Tibial artery (tissue), 4 donors: ENCODE results near the gene TMEM150B.
A peak's percentile ranks its signal among the peaks of the same experiment; 100 is the strongest.

ENCODE experiments used
- DNase-seq, 2 donors: peaks; one replicate each; pipeline ENCODE4 v3.0.0-alpha.2; 2019
- H3K27ac ChIP-seq, 2 donors: fragments of 200-600 bp; sonication (generic) in 1 of 2; 1 replicate in 1 of 2; 2 replicates in 1 of 2; pipeline ENCODE4 v1.5.1; 2018 to 2019; ENCODE audit warnings: mild to moderate bottlenecking in 1 of 2
- H3K27me3 ChIP-seq, 2 donors: fragments of 200-600 bp; sonication (generic) in 1 of 2; one replicate each; pipeline versions ENCODE4 v1.5.1 to v1.6.0; 2016 to 2019
- H3K36me3 ChIP-seq, 3 donors: fragments of 200-600 bp; sonication (generic) in 2 of 3; one replicate each; pipeline ENCODE4 v1.5.1; 2016 to 2019; ENCODE audit warnings: mild to moderate bottlenecking in 2 of 3
- H3K4me1 ChIP-seq, 4 donors: fragments of 200-600 bp; sonication (generic) in 2 of 4; 1 replicate in 3 of 4; 2 replicates in 1 of 4; pipeline ENCODE4 v1.5.1; 2016 to 2019
- H3K4me3 ChIP-seq, 2 donors: fragments of 200-600 bp; sonication (generic) in 1 of 2; 1 replicate in 1 of 2; 2 replicates in 1 of 2; pipeline ENCODE4 v1.5.1; 2018 to 2019; ENCODE audit warnings: mild to moderate bottlenecking in 2 of 2
- H3K9me3 ChIP-seq, 3 donors: fragments of 200-600 bp; sonication (generic) in 1 of 3; one replicate each; pipeline ENCODE4 v1.5.1; 2016 to 2019
- intact Hi-C: fragments of 100-400 bp; cut with DNase I; formaldehyde crosslinking; loops from one replicate; pipeline ENCODE4 v1.15.0; 2023; ENCODE audit warnings: low total_unique reads
- TF ChIP-seq, protein P1 (sequence below), 2 experiments: fragments of 200-600 bp in 1 of 2; fragments of 450-650 bp in 1 of 2; IDR thresholded peaks; one replicate each; pipeline ENCODE4 v1.5.1; 2017 to 2019; ENCODE audit warnings: antibody characterized with exemption in 2 of 2, mild to moderate bottlenecking in 1 of 2, moderate library complexity in 1 of 2

Gene TMEM150B

DNA sequence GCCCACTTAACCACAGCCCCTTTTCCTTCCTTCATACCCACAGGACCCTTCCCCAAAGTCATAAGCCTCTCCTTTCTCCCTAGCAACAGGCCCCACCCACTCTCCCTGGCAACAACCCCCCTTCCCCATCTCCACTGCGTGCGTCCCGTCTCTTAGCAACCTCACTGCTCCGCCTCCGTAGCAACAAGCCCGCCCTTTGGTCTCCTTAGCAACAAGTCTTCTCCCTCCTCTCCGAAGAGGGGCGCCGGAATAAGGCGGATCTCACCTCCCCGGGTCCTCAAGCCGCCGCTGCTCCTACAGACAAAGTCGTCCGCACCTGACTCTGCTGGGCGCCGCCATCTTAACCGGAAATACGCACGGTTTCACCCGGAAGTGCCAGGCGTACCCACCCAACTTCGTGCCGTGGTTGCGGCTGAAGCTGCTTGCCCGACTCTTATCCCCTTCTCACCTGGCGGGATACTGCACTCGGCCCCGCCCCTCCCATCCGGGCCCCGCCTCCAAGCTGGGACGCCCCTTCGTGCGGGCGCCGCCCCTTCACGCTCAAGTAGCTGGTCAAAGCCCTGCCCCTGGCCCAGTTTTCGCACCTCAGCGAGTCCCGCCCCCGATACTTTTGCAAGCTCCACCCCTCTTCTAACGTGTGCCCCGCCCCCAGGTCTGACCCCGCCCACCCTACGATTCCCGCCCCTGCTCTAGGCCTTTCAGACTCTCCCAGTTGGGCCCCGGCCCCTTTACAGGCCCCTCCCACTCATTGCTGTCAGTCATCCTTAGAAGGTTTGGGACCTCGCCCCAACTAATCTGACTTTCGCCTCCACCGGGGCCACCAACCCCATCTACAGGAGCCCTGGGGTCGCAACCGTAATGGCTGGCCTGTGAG lies 45.1 kb downstream of the TMEM150B start, which contains the start of gene HSPBP1:
Gene HSPBP1, minus strand, starts transcription at position 341 of the 874 bp plus-strand sequence. CDS start 502 bp downstream, outside the sequence.
- peak; percentile 83 to 95 for DNase-seq
- Histone ChIP-seq H3K27ac (peak within 1 kb of the TSS; percentile 71), H3K27me3 (peaks cover 0 to 25% of the 10 kb centered on the region in 2 donors), H3K36me3 (peaks cover 0 to 28% (median 10%) of the 10 kb centered on the region in 3 donors), H3K4me3 (peak within 1 kb of the TSS; percentile 64 to 82), H3K4me1 (peaks cover 4 to 25% (median 16%) of the 10 kb centered on the region in 4 donors), H3K9me3 (no peaks in the 10 kb centered on the region)
- TF ChIP-seq, protein P1, sequence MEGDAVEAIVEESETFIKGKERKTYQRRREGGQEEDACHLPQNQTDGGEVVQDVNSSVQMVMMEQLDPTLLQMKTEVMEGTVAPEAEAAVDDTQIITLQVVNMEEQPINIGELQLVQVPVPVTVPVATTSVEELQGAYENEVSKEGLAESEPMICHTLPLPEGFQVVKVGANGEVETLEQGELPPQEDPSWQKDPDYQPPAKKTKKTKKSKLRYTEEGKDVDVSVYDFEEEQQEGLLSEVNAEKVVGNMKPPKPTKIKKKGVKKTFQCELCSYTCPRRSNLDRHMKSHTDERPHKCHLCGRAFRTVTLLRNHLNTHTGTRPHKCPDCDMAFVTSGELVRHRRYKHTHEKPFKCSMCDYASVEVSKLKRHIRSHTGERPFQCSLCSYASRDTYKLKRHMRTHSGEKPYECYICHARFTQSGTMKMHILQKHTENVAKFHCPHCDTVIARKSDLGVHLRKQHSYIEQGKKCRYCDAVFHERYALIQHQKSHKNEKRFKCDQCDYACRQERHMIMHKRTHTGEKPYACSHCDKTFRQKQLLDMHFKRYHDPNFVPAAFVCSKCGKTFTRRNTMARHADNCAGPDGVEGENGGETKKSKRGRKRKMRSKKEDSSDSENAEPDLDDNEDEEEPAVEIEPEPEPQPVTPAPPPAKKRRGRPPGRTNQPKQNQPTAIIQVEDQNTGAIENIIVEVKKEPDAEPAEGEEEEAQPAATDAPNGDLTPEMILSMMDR (IDR thresholded peaks at IDR 0.05) = no peak
- intact Hi-C loops = no loop called here

DNA sequence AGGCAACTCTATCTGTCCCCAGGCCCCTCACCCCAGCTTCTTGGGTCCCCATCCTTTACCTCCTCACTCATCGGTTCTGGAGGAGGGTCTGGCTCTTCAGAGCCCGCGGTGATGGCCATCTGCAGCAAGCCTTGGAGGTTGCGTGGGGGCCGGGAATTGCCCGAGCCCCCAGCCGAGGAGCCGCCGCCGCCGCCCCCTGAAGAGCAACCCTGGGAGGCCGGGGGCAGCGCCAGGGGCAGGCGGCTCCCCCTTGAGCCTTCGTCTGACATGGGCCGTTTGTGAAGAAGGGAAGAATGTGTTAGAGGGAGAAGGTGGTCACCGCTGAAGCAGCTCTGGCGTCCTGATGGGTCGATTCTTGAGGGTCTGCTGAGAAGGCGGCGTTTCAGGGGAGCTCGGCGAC lies 45.8 kb downstream of the TMEM150B start:
- Histone ChIP-seq H3K4me3 (peak overlapping the region; percentile 64 to 82), H3K9me3 (no peaks in the 10 kb centered on the region), H3K27ac (peak overlapping the region; percentile 71), H3K27me3 (peaks cover 0 to 18% of the 10 kb centered on the region in 2 donors), H3K36me3 (peaks cover 1 to 35% (median 17%) of the 10 kb centered on the region in 3 donors), H3K4me1 (peaks cover 4 to 19% (median 13%) of the 10 kb centered on the region in 4 donors)
- intact Hi-C loops = no loop called here
- TF ChIP-seq, protein P1 (IDR thresholded peaks at IDR 0.05) = no peak
- DNase-seq = no peak

- no peak for DNase-seq
- Histone ChIP-seq H3K4me1 (peaks cover 4 to 12% (median 9%) of the 10 kb centered on the region in 4 donors), H3K36me3 (peaks cover 9 to 43% (median 23%) of the 10 kb centered on the region in 3 donors), H3K9me3 (no peaks in the 10 kb centered on the region), H3K4me3 (no peak overlapping the region), H3K27me3 (peaks cover 0 to 11% of the 10 kb centered on the region in 2 donors), H3K27ac (no peak overlapping the region)
- TF ChIP-seq, protein P1 (IDR thresholded peaks at IDR 0.05) = no peak
- intact Hi-C loops = no loop called here
Observed at GRCh38 chr19:55278391-55279135, 46.6 kb downstream of the TMEM150B start.

- H3K4me3 ChIP-seq = no peak overlapping the region
- intact Hi-C loops = no loop called here
- peaks cover 4 to 10% (median 9%) of the 10 kb centered on the region in 4 donors for H3K4me1 ChIP-seq
- peaks cover 13 to 53% (median 34%) of the 10 kb centered on the region in 3 donors for H3K36me3 ChIP-seq
- H3K9me3 ChIP-seq = no peaks in the 10 kb centered on the region
- no peak overlapping the region for H3K27ac ChIP-seq
- TF ChIP-seq, protein P1 (IDR thresholded peaks at IDR 0.05) = no peak
- H3K27me3 ChIP-seq = peaks cover 0 to 2% of the 10 kb centered on the region in 2 donors
- no peak for DNase-seq
Observed at GRCh38 chr19:55277494-55277893, 47.6 kb downstream of the TMEM150B start.

GRCh38 chr19:55276720-55277430 lies 48.3 kb downstream of the TMEM150B start:
- no peak overlapping the region for H3K4me3 ChIP-seq
- DNase-seq = no peak
- peaks cover 4 to 10% (median 9%) of the 10 kb centered on the region in 4 donors for H3K4me1 ChIP-seq
- intact Hi-C loops = no loop called here
- TF ChIP-seq, protein P1 (IDR thresholded peaks at IDR 0.05) = no peak
- H3K27ac ChIP-seq = no peak overlapping the region
- H3K9me3 ChIP-seq = no peaks in the 10 kb centered on the region
- no peaks in the 10 kb centered on the region for H3K27me3 ChIP-seq
- H3K36me3 ChIP-seq = peaks cover 13 to 60% (median 38%) of the 10 kb centered on the region in 3 donors
